ENCODE data around the gene ERMAP.

DNA sequence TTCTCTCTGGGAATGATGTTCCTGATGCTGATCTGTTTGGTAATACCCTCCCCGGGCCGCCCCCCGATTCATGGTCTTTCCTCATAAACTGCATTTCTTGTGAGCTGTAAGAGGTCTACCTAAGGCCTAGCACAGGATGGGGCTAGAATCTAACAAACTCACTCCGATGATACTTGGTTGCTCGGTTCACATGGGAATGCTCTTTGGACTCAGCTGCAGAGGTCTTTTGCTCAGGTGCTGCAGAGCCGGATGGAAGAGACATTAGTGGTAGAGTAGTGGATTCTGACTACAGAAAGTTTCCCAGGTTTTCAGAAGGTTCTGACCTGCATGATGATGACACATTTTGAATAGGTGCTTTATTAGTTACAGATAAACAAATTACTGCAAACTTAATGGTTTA, 40.4 kb upstream of the ERMAP start:
- TF ChIP-seq POLR2AphosphoS5 (IDR thresholded peaks at IDR 0.05; ENCODE audit: low read depth, low read length) (no peak), POLR2A (IDR thresholded peaks at IDR 0.05; ENCODE audit: low read depth, low read length) (no peak), SPI1 (IDR thresholded peaks at IDR 0.05; ENCODE audit: low read depth, low read length) (no peak), TAF1 (IDR thresholded peaks at IDR 0.05; ENCODE audit: low read depth, low read length) (no peak)
